ENCODE measurements around the gene SLC25A26. TPM values are rescaled to one million over a fixed set of nuclear protein-coding genes. Genes with fewer than 3 reads are reported as not detected.
A peak's percentile ranks its signal among the peaks of the same experiment; 100 is the strongest.

Gene SLC25A26, protein sequence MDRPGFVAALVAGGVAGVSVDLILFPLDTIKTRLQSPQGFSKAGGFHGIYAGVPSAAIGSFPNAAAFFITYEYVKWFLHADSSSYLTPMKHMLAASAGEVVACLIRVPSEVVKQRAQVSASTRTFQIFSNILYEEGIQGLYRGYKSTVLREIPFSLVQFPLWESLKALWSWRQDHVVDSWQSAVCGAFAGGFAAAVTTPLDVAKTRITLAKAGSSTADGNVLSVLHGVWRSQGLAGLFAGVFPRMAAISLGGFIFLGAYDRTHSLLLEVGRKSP
- polyA plus RNA-seq (25.2 to 28.9 TPM (median 25.9 TPM) in 3 replicates), polyA minus RNA-seq (8.1 to 19.2 TPM (median 13.9 TPM) in 3 replicates)
- 11.5 TPM for polyA plus RNA-seq (2011; ENCODE audit: low read depth)
- polyA plus RNA-seq (2011; cell fraction: cytosol; rRNA removed), result 23.9 and 27.6 TPM in 2 replicates
- 14.0 and 19.1 TPM in 2 replicates for polyA plus RNA-seq (2011; cell fraction: nucleus; rRNA removed)
- 17.0 and 18.3 TPM in 2 replicates for polyA plus RNA-seq (2012; ENCODE audit: low replicate concordance)
- 9.8 TPM for polyA minus RNA-seq (2011; cell fraction: cytosol; rRNA and poly(A)+ RNA removed)
- 9.6 and 16.5 TPM in 2 replicates for polyA minus RNA-seq (2011; cell fraction: nucleus; rRNA and poly(A)+ RNA removed)

DNA sequence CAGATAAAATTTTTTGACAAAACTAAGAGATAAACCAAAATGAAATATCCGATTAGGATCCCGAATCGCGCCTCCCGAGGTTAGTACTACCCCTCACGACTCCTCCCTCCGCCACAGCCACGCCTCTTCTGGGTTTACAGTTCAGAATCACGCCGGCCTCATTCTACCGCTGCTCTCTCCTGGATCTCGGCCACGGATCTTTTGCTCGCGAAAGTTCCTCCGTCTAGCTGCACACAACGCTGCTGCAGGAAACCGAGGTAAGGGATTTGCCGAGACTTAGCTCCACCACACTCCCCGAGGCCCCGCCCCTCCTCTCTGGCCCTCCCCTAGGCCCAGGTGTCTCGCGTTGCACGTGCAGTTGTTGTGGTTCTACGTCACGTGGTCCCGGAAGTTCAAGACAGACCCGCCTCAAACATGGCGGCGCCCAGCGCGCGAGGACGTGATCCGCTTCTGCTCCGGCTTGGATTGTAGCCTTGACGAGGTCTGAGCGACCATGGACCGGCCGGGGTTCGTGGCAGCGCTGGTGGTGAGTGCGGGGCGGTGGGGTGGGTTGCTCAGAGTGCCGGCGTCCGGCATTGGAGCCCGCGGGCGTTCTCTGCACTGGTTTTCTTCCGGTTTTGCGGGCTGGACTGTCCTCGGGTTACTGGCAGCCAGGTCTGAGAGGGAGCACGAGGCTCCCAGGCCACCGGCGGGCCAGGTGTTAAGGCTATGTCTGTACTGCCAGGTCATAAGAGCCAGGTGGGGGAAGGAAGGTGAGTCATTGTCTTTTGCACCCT, at the start of gene SLC25A26:
SLC25A26 (plus strand) TSS at position 400 of the 776 bp plus-strand sequence; CDS start at position 494, 94 bp downstream.
- H3K36me3 ChIP-seq (ENCODE audit: control insufficient read depth in 2 of 2, extremely low read depth in 1 of 2, insufficient read depth in 2 of 2, low read length in 2 of 2), result peaks cover 0 to 3% of the 10 kb centered on the region in 2 experiments
- no peak for TF ChIP-seq EZH2 (IDR thresholded peaks at IDR 0.05; ENCODE audit: low read length)
- TF ChIP-seq, protein P1, sequence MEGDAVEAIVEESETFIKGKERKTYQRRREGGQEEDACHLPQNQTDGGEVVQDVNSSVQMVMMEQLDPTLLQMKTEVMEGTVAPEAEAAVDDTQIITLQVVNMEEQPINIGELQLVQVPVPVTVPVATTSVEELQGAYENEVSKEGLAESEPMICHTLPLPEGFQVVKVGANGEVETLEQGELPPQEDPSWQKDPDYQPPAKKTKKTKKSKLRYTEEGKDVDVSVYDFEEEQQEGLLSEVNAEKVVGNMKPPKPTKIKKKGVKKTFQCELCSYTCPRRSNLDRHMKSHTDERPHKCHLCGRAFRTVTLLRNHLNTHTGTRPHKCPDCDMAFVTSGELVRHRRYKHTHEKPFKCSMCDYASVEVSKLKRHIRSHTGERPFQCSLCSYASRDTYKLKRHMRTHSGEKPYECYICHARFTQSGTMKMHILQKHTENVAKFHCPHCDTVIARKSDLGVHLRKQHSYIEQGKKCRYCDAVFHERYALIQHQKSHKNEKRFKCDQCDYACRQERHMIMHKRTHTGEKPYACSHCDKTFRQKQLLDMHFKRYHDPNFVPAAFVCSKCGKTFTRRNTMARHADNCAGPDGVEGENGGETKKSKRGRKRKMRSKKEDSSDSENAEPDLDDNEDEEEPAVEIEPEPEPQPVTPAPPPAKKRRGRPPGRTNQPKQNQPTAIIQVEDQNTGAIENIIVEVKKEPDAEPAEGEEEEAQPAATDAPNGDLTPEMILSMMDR (optimal IDR thresholded peaks at IDR 0.05 in 1 of 3, IDR thresholded peaks at IDR 0.05 in 1 of 3, conservative IDR thresholded peaks at IDR 0.05 in 1 of 3; ENCODE audit: extremely low read depth in 1 of 3, insufficient read depth in 2 of 3, low read length in 3 of 3), result no peak
- FAIRE-seq, result peak; percentile 83

DNA sequence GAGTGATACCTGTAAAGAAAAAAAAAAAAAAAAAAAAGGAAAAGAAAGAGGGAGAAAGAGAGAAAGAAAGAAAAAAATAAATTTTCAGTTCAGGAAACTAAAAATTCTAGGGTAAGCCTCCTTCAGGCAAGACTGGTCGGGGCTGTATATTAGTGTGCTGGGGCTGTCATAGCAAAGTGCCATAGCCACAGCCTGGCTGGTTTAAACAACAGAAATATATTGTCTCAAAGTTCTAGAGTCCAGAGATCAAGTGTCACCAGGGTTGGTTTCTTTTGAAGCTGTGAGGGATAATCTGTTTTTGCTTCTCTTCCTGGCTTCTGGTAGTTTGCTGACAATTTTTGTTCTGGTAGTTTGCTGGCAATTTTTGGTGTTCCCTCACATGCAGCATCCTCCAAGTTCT, 48.4 kb upstream of the SLC25A26 start:
- TF ChIP-seq EZH2 (IDR thresholded peaks at IDR 0.05; ENCODE audit: low read length), result no peak
- TF ChIP-seq, protein P1 (optimal IDR thresholded peaks at IDR 0.05 in 1 of 3, IDR thresholded peaks at IDR 0.05 in 1 of 3, conservative IDR thresholded peaks at IDR 0.05 in 1 of 3; ENCODE audit: extremely low read depth in 1 of 3, insufficient read depth in 2 of 3, low read length in 3 of 3), result no peak
- Histone ChIP-seq H3K9me3 (ENCODE audit: control insufficient read depth, low read depth, low read length) (no peaks in the 10 kb centered on the region), H3K79me2 (ENCODE audit: control insufficient read depth, insufficient read depth, low read length) (no peaks in the 10 kb centered on the region), H3K27me3 (ENCODE audit: control insufficient read depth, extremely low read depth, insufficient read depth, low read length) (no peaks in the 10 kb centered on the region), H3K36me3 (ENCODE audit: control insufficient read depth in 2 of 2, extremely low read depth in 1 of 2, insufficient read depth in 2 of 2, low read length in 2 of 2) (no peaks in the 10 kb centered on the region), H4K20me1 (ENCODE audit: control insufficient read depth, extremely low read depth, insufficient read depth, low read length) (no peaks in the 10 kb centered on the region), H3K9me1 (ENCODE audit: control insufficient read depth, extremely low read depth, insufficient read depth, low read length) (no peaks in the 10 kb centered on the region), H3K27ac (ENCODE audit: control insufficient read depth, insufficient read depth, low read length) (no peak overlapping the region), H3K4me2 (ENCODE audit: control insufficient read depth, extremely low read depth, insufficient read depth, low read depth, low read length) (no peak overlapping the region), H3K9ac (ENCODE audit: control insufficient read depth, extremely low read depth, insufficient read depth, low read length) (no peak overlapping the region), H3K4me3 (ENCODE audit: control insufficient read depth in 2 of 3, extremely low read depth in 1 of 3, insufficient read depth in 2 of 3, low read depth in 1 of 3, low read length in 3 of 3) (no peak overlapping the region), H2AFZ (ENCODE audit: control insufficient read depth, low read length) (no peak overlapping the region), H3K4me1 (ENCODE audit: control insufficient read depth, extremely low read depth, insufficient read depth, low read length) (no peaks in the 10 kb centered on the region)
- FAIRE-seq (no peak), DNase-seq (ENCODE audit: low read depth, low spot score) (no peak)
- dilution Hi-C loops (cut with MboI; ENCODE audit: extremely low pct_ligation_motif_present, low sequenced_read_pairs), result no loop called here

More for the DNA sequence above, at the start of gene SLC25A26:
- peak within 1 kb of the TSS; percentile 91 for H3K9ac ChIP-seq (ENCODE audit: control insufficient read depth, extremely low read depth, insufficient read depth, low read length)
- dilution Hi-C loops (cut with MboI; ENCODE audit: extremely low pct_ligation_motif_present, low sequenced_read_pairs), result no loop called here
- peaks cover 15% of the 10 kb centered on the region for H3K79me2 ChIP-seq (ENCODE audit: control insufficient read depth, insufficient read depth, low read length)
- DNase-seq (ENCODE audit: low read depth, low spot score), result peak; percentile 69
- peak within 1 kb of the TSS; percentile 91 for H3K27ac ChIP-seq (ENCODE audit: control insufficient read depth, insufficient read depth, low read length)
- H3K27me3 ChIP-seq (ENCODE audit: control insufficient read depth, extremely low read depth, insufficient read depth, low read length), result no peaks in the 10 kb centered on the region
- peak within 1 kb of the TSS; percentile 87 to 92 (median 90) for H3K4me3 ChIP-seq (ENCODE audit: control insufficient read depth in 2 of 3, extremely low read depth in 1 of 3, insufficient read depth in 2 of 3, low read depth in 1 of 3, low read length in 3 of 3)
- peaks cover 5% of the 10 kb centered on the region for H3K4me1 ChIP-seq (ENCODE audit: control insufficient read depth, extremely low read depth, insufficient read depth, low read length)
- H4K20me1 ChIP-seq (ENCODE audit: control insufficient read depth, extremely low read depth, insufficient read depth, low read length), result no peaks in the 10 kb centered on the region
- peak within 1 kb of the TSS; percentile 93 for H3K4me2 ChIP-seq (ENCODE audit: control insufficient read depth, extremely low read depth, insufficient read depth, low read depth, low read length)
- no peaks in the 10 kb centered on the region for H3K9me1 ChIP-seq (ENCODE audit: control insufficient read depth, extremely low read depth, insufficient read depth, low read length)
- no peaks in the 10 kb centered on the region for H3K9me3 ChIP-seq (ENCODE audit: control insufficient read depth, low read depth, low read length)
- peak within 1 kb of the TSS; percentile 91 for H2AFZ ChIP-seq (ENCODE audit: control insufficient read depth, low read length)
